ENCODE data around the gene SCGB3A2.

Gene SCGB3A2

GRCh38 chr5:147901599-147902039 is 23.1 kb downstream of the SCGB3A2 start:
- H3K4me3 ChIP-seq (replicated peaks; ENCODE audit: insufficient read depth, low read length): no peak overlapping the region
- no peak for DNase-seq (ENCODE audit: low read depth in 1 of 2, low spot score in 1 of 2)
- TF ChIP-seq, protein P1, sequence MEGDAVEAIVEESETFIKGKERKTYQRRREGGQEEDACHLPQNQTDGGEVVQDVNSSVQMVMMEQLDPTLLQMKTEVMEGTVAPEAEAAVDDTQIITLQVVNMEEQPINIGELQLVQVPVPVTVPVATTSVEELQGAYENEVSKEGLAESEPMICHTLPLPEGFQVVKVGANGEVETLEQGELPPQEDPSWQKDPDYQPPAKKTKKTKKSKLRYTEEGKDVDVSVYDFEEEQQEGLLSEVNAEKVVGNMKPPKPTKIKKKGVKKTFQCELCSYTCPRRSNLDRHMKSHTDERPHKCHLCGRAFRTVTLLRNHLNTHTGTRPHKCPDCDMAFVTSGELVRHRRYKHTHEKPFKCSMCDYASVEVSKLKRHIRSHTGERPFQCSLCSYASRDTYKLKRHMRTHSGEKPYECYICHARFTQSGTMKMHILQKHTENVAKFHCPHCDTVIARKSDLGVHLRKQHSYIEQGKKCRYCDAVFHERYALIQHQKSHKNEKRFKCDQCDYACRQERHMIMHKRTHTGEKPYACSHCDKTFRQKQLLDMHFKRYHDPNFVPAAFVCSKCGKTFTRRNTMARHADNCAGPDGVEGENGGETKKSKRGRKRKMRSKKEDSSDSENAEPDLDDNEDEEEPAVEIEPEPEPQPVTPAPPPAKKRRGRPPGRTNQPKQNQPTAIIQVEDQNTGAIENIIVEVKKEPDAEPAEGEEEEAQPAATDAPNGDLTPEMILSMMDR (IDR thresholded peaks at IDR 0.05; ENCODE audit: insufficient read depth, low read length): no peak
- TF ChIP-seq SPI1 (IDR thresholded peaks at IDR 0.05; ENCODE audit: borderline replicate concordance, low read depth) (no peak), POLR2AphosphoS5 (IDR thresholded peaks at IDR 0.05; ENCODE audit: low read depth) (no peak), GABPA (IDR thresholded peaks at IDR 0.05; ENCODE audit: low read depth) (no peak)
- TF ChIP-seq, protein P2, sequence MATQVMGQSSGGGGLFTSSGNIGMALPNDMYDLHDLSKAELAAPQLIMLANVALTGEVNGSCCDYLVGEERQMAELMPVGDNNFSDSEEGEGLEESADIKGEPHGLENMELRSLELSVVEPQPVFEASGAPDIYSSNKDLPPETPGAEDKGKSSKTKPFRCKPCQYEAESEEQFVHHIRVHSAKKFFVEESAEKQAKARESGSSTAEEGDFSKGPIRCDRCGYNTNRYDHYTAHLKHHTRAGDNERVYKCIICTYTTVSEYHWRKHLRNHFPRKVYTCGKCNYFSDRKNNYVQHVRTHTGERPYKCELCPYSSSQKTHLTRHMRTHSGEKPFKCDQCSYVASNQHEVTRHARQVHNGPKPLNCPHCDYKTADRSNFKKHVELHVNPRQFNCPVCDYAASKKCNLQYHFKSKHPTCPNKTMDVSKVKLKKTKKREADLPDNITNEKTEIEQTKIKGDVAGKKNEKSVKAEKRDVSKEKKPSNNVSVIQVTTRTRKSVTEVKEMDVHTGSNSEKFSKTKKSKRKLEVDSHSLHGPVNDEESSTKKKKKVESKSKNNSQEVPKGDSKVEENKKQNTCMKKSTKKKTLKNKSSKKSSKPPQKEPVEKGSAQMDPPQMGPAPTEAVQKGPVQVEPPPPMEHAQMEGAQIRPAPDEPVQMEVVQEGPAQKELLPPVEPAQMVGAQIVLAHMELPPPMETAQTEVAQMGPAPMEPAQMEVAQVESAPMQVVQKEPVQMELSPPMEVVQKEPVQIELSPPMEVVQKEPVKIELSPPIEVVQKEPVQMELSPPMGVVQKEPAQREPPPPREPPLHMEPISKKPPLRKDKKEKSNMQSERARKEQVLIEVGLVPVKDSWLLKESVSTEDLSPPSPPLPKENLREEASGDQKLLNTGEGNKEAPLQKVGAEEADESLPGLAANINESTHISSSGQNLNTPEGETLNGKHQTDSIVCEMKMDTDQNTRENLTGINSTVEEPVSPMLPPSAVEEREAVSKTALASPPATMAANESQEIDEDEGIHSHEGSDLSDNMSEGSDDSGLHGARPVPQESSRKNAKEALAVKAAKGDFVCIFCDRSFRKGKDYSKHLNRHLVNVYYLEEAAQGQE (IDR thresholded peaks at IDR 0.05; ENCODE audit: insufficient replicate concordance, low read depth): no peak
- H3K27ac ChIP-seq (replicated peaks): no peak overlapping the region
- H3K27me3 ChIP-seq (ENCODE audit: insufficient read depth, poor library complexity, severe bottlenecking): no peaks in the 10 kb centered on the region

DNA sequence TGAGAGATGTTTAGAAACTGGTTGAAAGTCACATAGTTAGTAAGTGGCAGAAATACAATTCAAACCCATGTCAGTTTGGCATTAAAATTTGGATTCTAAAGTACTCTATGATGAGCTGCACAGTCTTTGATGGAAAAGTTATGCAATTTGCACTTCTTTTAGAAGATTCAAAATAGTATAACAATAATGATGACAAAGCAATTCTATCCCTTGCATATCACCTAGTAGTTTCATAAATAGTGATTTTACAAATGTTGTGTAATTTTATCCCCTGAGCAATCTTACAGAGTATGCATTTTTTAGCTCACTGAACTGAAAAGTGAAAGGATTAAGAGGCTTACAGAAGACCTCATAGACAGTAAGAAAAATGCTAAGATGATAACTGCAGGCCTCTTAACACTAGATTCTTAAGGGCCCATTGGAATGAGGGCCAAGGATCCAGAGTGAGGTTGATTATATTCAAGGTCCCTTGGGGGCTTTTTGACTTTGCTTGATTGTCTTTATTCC is 24.2 kb downstream of the SCGB3A2 start:
- no peak for TF ChIP-seq SPI1 (IDR thresholded peaks at IDR 0.05; ENCODE audit: borderline replicate concordance, low read depth)
- TF ChIP-seq POLR2AphosphoS5 (IDR thresholded peaks at IDR 0.05; ENCODE audit: low read depth): no peak
- TF ChIP-seq, protein P1 (IDR thresholded peaks at IDR 0.05; ENCODE audit: insufficient read depth, low read length): no peak
- no peak for TF ChIP-seq GABPA (IDR thresholded peaks at IDR 0.05; ENCODE audit: low read depth)
- TF ChIP-seq, protein P2 (IDR thresholded peaks at IDR 0.05; ENCODE audit: insufficient replicate concordance, low read depth): no peak
- Histone ChIP-seq H3K4me3 (replicated peaks; ENCODE audit: insufficient read depth, low read length) (no peak overlapping the region), H3K27me3 (ENCODE audit: insufficient read depth, poor library complexity, severe bottlenecking) (no peaks in the 10 kb centered on the region), H3K27ac (replicated peaks) (no peak overlapping the region)
- DNase-seq (ENCODE audit: low read depth in 1 of 2, low spot score in 1 of 2): no peak

DNA sequence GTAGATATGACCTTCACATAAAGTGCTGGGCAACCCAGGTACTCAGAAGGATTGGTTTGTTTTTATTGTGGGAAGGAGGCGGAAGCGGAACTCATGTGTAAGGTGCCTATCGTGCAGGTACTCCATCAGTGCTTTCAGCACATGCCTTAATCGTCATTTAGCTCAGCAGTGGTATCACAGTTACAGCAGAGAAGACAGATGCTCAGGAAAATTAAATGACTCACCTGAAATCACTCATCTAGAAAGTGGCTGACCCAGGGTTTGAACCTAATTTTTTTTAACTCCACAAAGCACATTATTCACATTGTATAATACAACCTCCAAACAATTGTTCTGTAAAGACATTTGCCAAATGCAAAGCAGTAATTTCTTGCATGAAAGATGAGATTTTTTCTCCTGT is 25.6 kb downstream of the SCGB3A2 start:
- H3K4me3 ChIP-seq (replicated peaks; ENCODE audit: insufficient read depth, low read length): no peak overlapping the region
- no peaks in the 10 kb centered on the region for H3K27me3 ChIP-seq (ENCODE audit: insufficient read depth, poor library complexity, severe bottlenecking)
- no peak for TF ChIP-seq POLR2AphosphoS5 (IDR thresholded peaks at IDR 0.05; ENCODE audit: low read depth)
- TF ChIP-seq SPI1 (IDR thresholded peaks at IDR 0.05; ENCODE audit: borderline replicate concordance, low read depth): no peak
- no peak for TF ChIP-seq GABPA (IDR thresholded peaks at IDR 0.05; ENCODE audit: low read depth)
- TF ChIP-seq, protein P2 (IDR thresholded peaks at IDR 0.05; ENCODE audit: insufficient replicate concordance, low read depth): no peak
- TF ChIP-seq, protein P1 (IDR thresholded peaks at IDR 0.05; ENCODE audit: insufficient read depth, low read length): no peak
- no peak for DNase-seq (ENCODE audit: low read depth in 1 of 2, low spot score in 1 of 2)
- no peak overlapping the region for H3K27ac ChIP-seq (replicated peaks)

All from HL-60 (cell line).